AG08395 (cell line): ENCODE data around the gene UCMA.
"Not testable (repeated sequence)": the region's sequence is repeated elsewhere in the genome, so short reads cannot be mapped to it uniquely, and the experiment has no call there.

Source experiments
- DNase-seq: peaks from one replicate; pipeline ENCODE4 v3.0.0; 2012; ENCODE audit warnings: mixed read lengths, low spot score

The UCMA gene

GRCh38 chr10:13234172-13234571 lies at the start of gene UCMA:
Gene UCMA, minus strand, starts transcription at chr10:13234374. Its CDS starts 116 bp downstream, at chr10:13234258.
- DNase-seq: no peak

- DNase-seq: not testable (repeated sequence)
Observed at GRCh38 chr10:13282348-13282747, 48.2 kb upstream of the UCMA start.

- no peak for DNase-seq
Observed at GRCh38 chr10:13276749-13277365, 42.7 kb upstream of the UCMA start.

- DNase-seq: not testable (repeated sequence)
Observed at GRCh38 chr10:13276146-13276545, 42.0 kb upstream of the UCMA start.

- DNase-seq: peak; percentile 34
Observed at GRCh38 chr10:13272164-13272571, 38.0 kb upstream of the UCMA start.

- peak; percentile 13 for DNase-seq
Observed at GRCh38 chr10:13271552-13272163, 37.5 kb upstream of the UCMA start.

- DNase-seq: peak; percentile 43
Observed at GRCh38 chr10:13270877-13271551, 36.8 kb upstream of the UCMA start.

- DNase-seq: no peak
Observed at GRCh38 chr10:13268841-13269240, 34.7 kb upstream of the UCMA start.

- no peak for DNase-seq
Observed at GRCh38 chr10:13268310-13268709, 34.1 kb upstream of the UCMA start.

GRCh38 chr10:13263591-13263990 lies 29.4 kb upstream of the UCMA start:
- DNase-seq: no peak

- DNase-seq: no peak
Observed at GRCh38 chr10:13262433-13262832, 28.3 kb upstream of the UCMA start.

GRCh38 chr10:13257621-13258140 lies 23.5 kb upstream of the UCMA start:
- DNase-seq: no peak

GRCh38 chr10:13256627-13257026 lies 22.5 kb upstream of the UCMA start:
- DNase-seq: no peak

- DNase-seq: no peak
Observed at GRCh38 chr10:13253726-13254125, 19.6 kb upstream of the UCMA start.

GRCh38 chr10:13247784-13248183 lies 13.6 kb upstream of the UCMA start:
- no peak for DNase-seq

GRCh38 chr10:13247246-13247645 lies 13.1 kb upstream of the UCMA start:
- no peak for DNase-seq

GRCh38 chr10:13242260-13242659 lies 8.1 kb upstream of the UCMA start:
- DNase-seq: not testable (repeated sequence)

GRCh38 chr10:13241613-13242012 lies 7.4 kb upstream of the UCMA start:
- DNase-seq: no peak

GRCh38 chr10:13239923-13240322 lies 5.7 kb upstream of the UCMA start:
- DNase-seq: no peak

- no peak for DNase-seq
Observed at GRCh38 chr10:13238271-13239077, 4.3 kb upstream of the UCMA start.

GRCh38 chr10:13236638-13237037 lies 2.5 kb upstream of the UCMA start:
- DNase-seq: no peak

- not testable (repeated sequence) for DNase-seq
Observed at GRCh38 chr10:13234736-13235135, 562 bp upstream of the UCMA start.
